ENCODE measurements around the gene DGKD.

The DGKD gene

DNA sequence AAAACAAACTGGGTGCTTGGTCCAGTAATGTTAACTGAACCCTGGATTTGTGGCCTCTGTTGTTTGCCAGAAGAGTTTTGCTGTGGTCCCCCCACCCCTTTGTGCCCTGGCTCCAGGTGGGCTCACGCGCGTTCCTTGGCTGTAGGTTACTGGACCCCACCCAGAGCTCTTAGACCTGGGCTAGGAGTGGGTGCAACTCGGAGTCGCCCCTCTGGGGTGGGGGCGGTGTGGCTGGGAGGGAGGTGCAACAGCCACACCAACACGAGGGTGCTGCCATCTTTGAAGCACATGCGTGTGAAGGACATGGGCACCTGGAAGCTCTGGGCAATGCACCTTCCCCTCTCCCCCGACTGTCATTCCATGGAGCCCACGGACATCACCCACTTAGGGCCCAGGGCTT, 119.6 kb downstream of the DGKD start:
- Histone ChIP-seq H3K4me3 (no peak overlapping the region), H3K36me3 (peaks cover 29 to 68% (median 51%) of the 10 kb centered on the region in 3 donors), H3K27ac (peak overlapping the region; percentile 75 to 78), H3K9me3 (no peaks in the 10 kb centered on the region), H3K27me3 (no peaks in the 10 kb centered on the region), H3K4me1 (peaks cover 0 to 38% (median 26%) of the 10 kb centered on the region in 4 donors)
- TF ChIP-seq CTCF (IDR thresholded peaks at IDR 0.05): no peak
- no peak for DNase-seq
- intact Hi-C loops (cut with DNase I; ENCODE audit: low total_unique reads): no loop called here

- peak; percentile 19 to 73 for DNase-seq
- no peaks in the 10 kb centered on the region for H3K27me3 ChIP-seq
- H3K27ac ChIP-seq: peak overlapping the region; percentile 75 to 78
- H3K4me3 ChIP-seq: no peak overlapping the region
- peaks cover 0 to 32% (median 21%) of the 10 kb centered on the region in 4 donors for H3K4me1 ChIP-seq
- intact Hi-C loops (cut with DNase I; ENCODE audit: low total_unique reads): no loop called here
- no peaks in the 10 kb centered on the region for H3K9me3 ChIP-seq
- TF ChIP-seq CTCF (IDR thresholded peaks at IDR 0.05): no peak
- H3K36me3 ChIP-seq: peaks cover 29 to 66% (median 51%) of the 10 kb centered on the region in 3 donors
Observed at GRCh38 chr2:233474308-233475160, 120.2 kb downstream of the DGKD start.

DNA sequence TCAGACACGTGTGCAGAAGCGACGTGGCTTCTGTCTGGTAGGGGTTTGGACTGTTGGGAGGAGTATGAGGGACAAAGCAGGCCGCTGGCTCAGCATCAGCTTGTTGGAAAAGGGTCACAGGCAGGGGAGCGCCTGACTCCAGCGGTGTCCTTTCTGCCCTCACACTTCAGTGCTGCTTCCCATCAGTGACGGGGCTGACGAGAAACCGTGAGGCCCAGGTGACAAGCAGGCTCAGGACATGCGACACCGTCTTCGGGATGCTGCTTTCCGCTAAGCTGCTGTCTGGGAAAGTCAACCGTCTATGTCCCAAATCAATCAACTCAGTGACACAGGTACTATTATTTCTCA, 121.7 kb downstream of the DGKD start:
- Histone ChIP-seq H3K4me1 (peaks cover 0 to 30% (median 20%) of the 10 kb centered on the region in 4 donors), H3K27me3 (no peaks in the 10 kb centered on the region), H3K4me3 (no peak overlapping the region), H3K36me3 (peaks cover 29 to 70% (median 61%) of the 10 kb centered on the region in 3 donors), H3K9me3 (no peaks in the 10 kb centered on the region), H3K27ac (peak overlapping the region; percentile 75 to 78)
- no peak for TF ChIP-seq CTCF (IDR thresholded peaks at IDR 0.05)
- intact Hi-C loops (cut with DNase I; ENCODE audit: low total_unique reads): no loop called here
- DNase-seq: no peak

- H3K36me3 ChIP-seq: peaks cover 26 to 63% (median 61%) of the 10 kb centered on the region in 3 donors
- peak overlapping the region in 1 of 2 donors; percentile 75 for H3K27ac ChIP-seq
Observed at GRCh38 chr2:233476651-233477547, 122.6 kb downstream of the DGKD start.

More at GRCh38 chr2:233476651-233477547, 122.6 kb downstream of the DGKD start:
- Histone ChIP-seq H3K4me3 (no peak overlapping the region), H3K27me3 (no peaks in the 10 kb centered on the region), H3K9me3 (no peaks in the 10 kb centered on the region), H3K4me1 (peaks cover 0 to 39% (median 28%) of the 10 kb centered on the region in 4 donors)
- TF ChIP-seq CTCF (IDR thresholded peaks at IDR 0.05): no peak
- intact Hi-C loops (cut with DNase I; ENCODE audit: low total_unique reads): no loop called here
- DNase-seq: no peak
